SW 1271 (cell line): ENCODE results near the gene ZFP36L1.

Source experiments
- DNase-seq, 2 experiments: peaks; one replicate each; lab custom pipeline; 2025; lab: John Stamatoyannopoulos, UW

Gene ZFP36L1

DNA sequence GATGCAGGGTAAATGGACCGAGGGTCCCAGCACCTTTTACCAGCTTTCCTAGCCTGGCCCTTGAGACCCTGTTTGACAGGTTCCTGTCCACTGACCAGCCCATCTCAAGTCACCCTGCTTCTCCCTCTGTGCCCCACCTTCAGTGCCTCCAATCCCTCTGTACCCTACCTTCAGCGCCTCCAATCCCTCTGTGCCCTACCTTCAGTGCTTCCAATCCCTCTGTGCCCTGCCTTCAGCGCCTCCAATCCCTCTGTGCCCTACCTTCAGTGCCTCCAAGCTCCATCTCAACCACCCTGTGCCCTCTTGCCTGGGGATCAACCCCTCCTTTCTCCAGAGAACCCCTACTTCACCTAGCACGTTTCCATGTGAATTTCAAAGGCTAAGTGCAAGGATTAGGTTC, 54.3 kb downstream of the ZFP36L1 start:
- no peak for DNase-seq
